Measurements from ENCODE around the gene TECR.
"Not testable (repeated sequence)": the region's sequence is repeated elsewhere in the genome, so short reads cannot be mapped to it uniquely, and the experiment has no call there.

DNA sequence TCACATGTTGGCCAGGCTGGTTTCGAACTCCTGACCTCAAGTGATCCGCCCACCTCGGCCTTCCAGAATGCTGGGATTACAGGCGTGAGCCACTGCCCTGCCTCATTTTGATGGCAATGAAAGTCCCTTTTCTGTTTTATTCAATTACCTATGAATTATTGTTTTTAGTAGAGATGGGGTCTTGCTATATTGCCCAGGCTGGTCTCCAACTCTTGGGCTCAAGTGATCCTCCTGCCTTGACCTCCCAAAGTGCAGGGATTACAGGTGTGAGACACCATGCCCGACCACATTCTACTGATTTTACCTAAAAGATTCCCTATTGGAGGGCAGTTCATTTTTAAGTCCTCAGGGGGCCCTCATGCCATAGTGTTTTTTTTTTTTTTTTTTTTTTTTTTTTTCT lies 12.6 kb downstream of the TECR start:
- TF ChIP-seq, protein P1, sequence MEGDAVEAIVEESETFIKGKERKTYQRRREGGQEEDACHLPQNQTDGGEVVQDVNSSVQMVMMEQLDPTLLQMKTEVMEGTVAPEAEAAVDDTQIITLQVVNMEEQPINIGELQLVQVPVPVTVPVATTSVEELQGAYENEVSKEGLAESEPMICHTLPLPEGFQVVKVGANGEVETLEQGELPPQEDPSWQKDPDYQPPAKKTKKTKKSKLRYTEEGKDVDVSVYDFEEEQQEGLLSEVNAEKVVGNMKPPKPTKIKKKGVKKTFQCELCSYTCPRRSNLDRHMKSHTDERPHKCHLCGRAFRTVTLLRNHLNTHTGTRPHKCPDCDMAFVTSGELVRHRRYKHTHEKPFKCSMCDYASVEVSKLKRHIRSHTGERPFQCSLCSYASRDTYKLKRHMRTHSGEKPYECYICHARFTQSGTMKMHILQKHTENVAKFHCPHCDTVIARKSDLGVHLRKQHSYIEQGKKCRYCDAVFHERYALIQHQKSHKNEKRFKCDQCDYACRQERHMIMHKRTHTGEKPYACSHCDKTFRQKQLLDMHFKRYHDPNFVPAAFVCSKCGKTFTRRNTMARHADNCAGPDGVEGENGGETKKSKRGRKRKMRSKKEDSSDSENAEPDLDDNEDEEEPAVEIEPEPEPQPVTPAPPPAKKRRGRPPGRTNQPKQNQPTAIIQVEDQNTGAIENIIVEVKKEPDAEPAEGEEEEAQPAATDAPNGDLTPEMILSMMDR (IDR thresholded peaks at IDR 0.05; ENCODE audit: low read depth, low read length) = not testable (repeated sequence)
- not testable (repeated sequence) for TF ChIP-seq POLR2A (IDR thresholded peaks at IDR 0.05; ENCODE audit: extremely low read depth, insufficient read length)
- TF ChIP-seq, protein P2, sequence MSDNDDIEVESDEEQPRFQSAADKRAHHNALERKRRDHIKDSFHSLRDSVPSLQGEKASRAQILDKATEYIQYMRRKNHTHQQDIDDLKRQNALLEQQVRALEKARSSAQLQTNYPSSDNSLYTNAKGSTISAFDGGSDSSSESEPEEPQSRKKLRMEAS (IDR thresholded peaks at IDR 0.05; ENCODE audit: low read depth, low read length) = not testable (repeated sequence)
